Measurements from ENCODE around the gene KIF21A. TPM values are rescaled to one million over a fixed set of nuclear protein-coding genes. Genes with fewer than 3 reads are reported as not detected.

The KIF21A gene
- polyA plus RNA-seq, 1 experiment: 1.4 TPM

GRCh38 chr12:39412210-39412609 is 30.7 kb downstream of the KIF21A start:
- Histone ChIP-seq H3K27ac (ENCODE audit: low read depth, low read length) (no peak overlapping the region), H3K9me3 (ENCODE audit: control insufficient read depth, insufficient read depth, low read length) (no peaks in the 10 kb centered on the region; the same call in 1 of the 2 replicates), H3K27me3 (ENCODE audit: control insufficient read depth, insufficient read depth, low read length) (no peaks in the 10 kb centered on the region), H3K4me3 (ENCODE audit: low read depth, low read length) (no peak overlapping the region)
- no peak for TF ChIP-seq CTCF (IDR thresholded peaks at IDR 0.05; ENCODE audit: low read depth, low read length)
- POLR2A ChIA-PET: no interaction called here
- CTCF ChIA-PET: no interaction called here
- no peak for DNase-seq (ENCODE audit: low read depth, low spot score)

- ChIA-PET POLR2A (no interaction called here), CTCF (interaction anchor here (0.9 kb wide), 1 partner anchor 14 kb away, joined by 3 read pairs; no protein-coding TSS in a partner anchor)
- DNase-seq (ENCODE audit: low read depth, low spot score): no peak
Measured at GRCh38 chr12:39406262-39406661, 36.7 kb downstream of the KIF21A start.

GRCh38 chr12:39405580-39405979 is 37.3 kb downstream of the KIF21A start:
- Histone ChIP-seq H3K27me3 (ENCODE audit: control insufficient read depth, insufficient read depth, low read length) (no peaks in the 10 kb centered on the region), H3K27ac (ENCODE audit: low read depth, low read length) (no peak overlapping the region), H3K9me3 (ENCODE audit: control insufficient read depth, insufficient read depth, low read length) (no peaks in the 10 kb centered on the region), H3K4me3 (ENCODE audit: low read depth, low read length) (no peak overlapping the region)
- CTCF ChIA-PET: interaction anchor here (0.9 kb wide), 1 partner anchor 14 kb away, joined by 3 read pairs; no protein-coding TSS in a partner anchor
- POLR2A ChIA-PET: no interaction called here
- no peak for TF ChIP-seq CTCF (IDR thresholded peaks at IDR 0.05; ENCODE audit: low read depth, low read length)
- DNase-seq (ENCODE audit: low read depth, low spot score): no peak

More at GRCh38 chr12:39406262-39406661, 36.7 kb downstream of the KIF21A start:
- H3K9me3 ChIP-seq (ENCODE audit: control insufficient read depth, insufficient read depth, low read length): no peaks in the 10 kb centered on the region
- no peaks in the 10 kb centered on the region for H3K27me3 ChIP-seq (ENCODE audit: control insufficient read depth, insufficient read depth, low read length)
- no peak for TF ChIP-seq CTCF (IDR thresholded peaks at IDR 0.05; ENCODE audit: low read depth, low read length)
- H3K27ac ChIP-seq (ENCODE audit: low read depth, low read length): no peak overlapping the region
- H3K4me3 ChIP-seq (ENCODE audit: low read depth, low read length): no peak overlapping the region

- H3K27me3 ChIP-seq (ENCODE audit: control insufficient read depth, insufficient read depth, low read length): no peaks in the 10 kb centered on the region
- H3K4me3 ChIP-seq (ENCODE audit: low read depth, low read length): no peak overlapping the region
- H3K27ac ChIP-seq (ENCODE audit: low read depth, low read length): no peak overlapping the region
- TF ChIP-seq CTCF (IDR thresholded peaks at IDR 0.05; ENCODE audit: low read depth, low read length): no peak
- ChIA-PET CTCF (no interaction called here), POLR2A (no interaction called here)
- no peak for DNase-seq (ENCODE audit: low read depth, low spot score)
- no peaks in the 10 kb centered on the region for H3K9me3 ChIP-seq (ENCODE audit: control insufficient read depth, insufficient read depth, low read length)
Measured at GRCh38 chr12:39404000-39404399, 38.9 kb downstream of the KIF21A start.

GRCh38 chr12:39403376-39403775 is 39.5 kb downstream of the KIF21A start:
- ChIA-PET CTCF (no interaction called here), POLR2A (no interaction called here)

More at GRCh38 chr12:39403376-39403775, 39.5 kb downstream of the KIF21A start:
- Histone ChIP-seq H3K27me3 (ENCODE audit: control insufficient read depth, insufficient read depth, low read length) (no peaks in the 10 kb centered on the region), H3K27ac (ENCODE audit: low read depth, low read length) (no peak overlapping the region), H3K9me3 (ENCODE audit: control insufficient read depth, insufficient read depth, low read length) (no peaks in the 10 kb centered on the region), H3K4me3 (ENCODE audit: low read depth, low read length) (no peak overlapping the region)
- no peak for TF ChIP-seq CTCF (IDR thresholded peaks at IDR 0.05; ENCODE audit: low read depth, low read length)
- DNase-seq (ENCODE audit: low read depth, low spot score): no peak
